Skeletal muscle tissue (tissue), 4 donors: Measurements from ENCODE around the gene LDB3. TPM values are rescaled to one million over a fixed set of nuclear protein-coding genes. Genes with fewer than 3 reads are reported as not detected.

Experiments used
- H3K27ac ChIP-seq: one replicate; pipeline ENCODE4 v1.7.0; 2013; ENCODE audit warnings: mild to moderate bottlenecking, low read depth, low read length, inconsistent platforms
- H3K27me3 ChIP-seq, 3 donors: one replicate each; pipeline ENCODE4 v1.7.0; 2013; ENCODE audit warnings: low read length in 3 of 3; ENCODE audit not compliant: control insufficient read depth in 3 of 3, insufficient read depth in 3 of 3
- H3K36me3 ChIP-seq, 3 donors: one replicate each; pipeline ENCODE4 v1.7.0; 2013; ENCODE audit warnings: low read length in 3 of 3; ENCODE audit not compliant: control insufficient read depth in 3 of 3, insufficient read depth in 3 of 3
- H3K4me1 ChIP-seq, 3 donors: one replicate each; pipeline ENCODE4 v1.7.0; 2013; ENCODE audit warnings: low read length in 3 of 3, mild to moderate bottlenecking in 3 of 3; ENCODE audit not compliant: control insufficient read depth in 3 of 3, insufficient read depth in 3 of 3
- H3K4me3 ChIP-seq, 3 donors: one replicate each; pipeline ENCODE4 v1.7.0; 2013; ENCODE audit warnings: low read length in 3 of 3
- H3K9ac ChIP-seq, 3 donors: one replicate each; pipeline ENCODE4 v1.7.0; 2013; ENCODE audit warnings: low read length in 3 of 3, mild to moderate bottlenecking in 3 of 3, moderate library complexity in 2 of 3, low read depth in 1 of 3
- H3K9me3 ChIP-seq, 3 donors: one replicate each; pipeline ENCODE4 v1.7.0; 2013; ENCODE audit warnings: low read length in 3 of 3; ENCODE audit not compliant: control insufficient read depth in 3 of 3
- total RNA-seq: library from RNA; depleted of rRNA; stranded (reverse); fragments of >200 nt; gene quantifications from one replicate; pipeline ENCODE4 v1.2.3, GENCODE V29; 2014
- donor health status: Osteomylitis.

Gene LDB3
- total RNA-seq, 1 donor from 2014 or later = 87.7 TPM

- no peaks in the 10 kb centered on the region for H3K36me3 ChIP-seq
- H3K4me1 ChIP-seq = peaks cover 27 to 32% (median 29%) of the 10 kb centered on the region in 3 donors
- H3K27me3 ChIP-seq = no peaks in the 10 kb centered on the region
- no peak overlapping the region for H3K9ac ChIP-seq
- peaks cover 0 to 2% (median 0%) of the 10 kb centered on the region in 3 donors for H3K9me3 ChIP-seq
- no peak overlapping the region for H3K27ac ChIP-seq
- no peak overlapping the region for H3K4me3 ChIP-seq
Observed at GRCh38 chr10:86751477-86751876, 83.2 kb downstream of the LDB3 start.

- H3K27ac ChIP-seq = peak overlapping the region; percentile 100
Observed at GRCh38 chr10:86752311-86752710, 84.0 kb downstream of the LDB3 start.

DNA sequence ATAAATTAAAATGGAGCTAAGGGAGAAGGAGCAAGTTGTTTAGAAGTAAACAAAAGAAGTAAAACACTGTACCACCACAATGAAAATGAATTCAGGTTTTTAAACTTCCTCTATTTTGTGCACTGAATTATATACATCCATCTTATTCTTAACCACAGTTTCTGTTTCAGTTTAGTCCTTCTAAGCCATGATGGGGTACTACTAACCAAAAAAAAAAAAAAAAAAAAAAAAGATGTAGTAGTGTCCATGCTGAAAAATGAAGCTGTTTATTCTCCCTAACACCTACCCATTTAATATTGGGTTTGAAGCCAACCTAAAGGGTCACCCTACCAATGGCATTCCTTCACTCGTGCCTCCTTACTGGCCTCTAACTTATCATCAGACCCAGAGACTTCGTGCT is 84.7 kb downstream of the LDB3 start:
- Histone ChIP-seq H3K27me3 (no peaks in the 10 kb centered on the region), H3K4me1 (peaks cover 29 to 31% (median 30%) of the 10 kb centered on the region in 3 donors), H3K27ac (peak overlapping the region; percentile 100), H3K9me3 (peaks cover 0 to 2% (median 0%) of the 10 kb centered on the region in 3 donors), H3K36me3 (no peaks in the 10 kb centered on the region), H3K4me3 (no peak overlapping the region), H3K9ac (peak overlapping the region in 2 of 3 donors; percentile 11 to 66)

More at GRCh38 chr10:86752311-86752710, 84.0 kb downstream of the LDB3 start:
- Histone ChIP-seq H3K4me3 (no peak overlapping the region), H3K4me1 (peaks cover 27 to 32% (median 29%) of the 10 kb centered on the region in 3 donors), H3K9me3 (peaks cover 0 to 2% (median 0%) of the 10 kb centered on the region in 3 donors), H3K27me3 (no peaks in the 10 kb centered on the region), H3K36me3 (no peaks in the 10 kb centered on the region), H3K9ac (peak overlapping the region in 1 of 3 donors; percentile 30)

DNA sequence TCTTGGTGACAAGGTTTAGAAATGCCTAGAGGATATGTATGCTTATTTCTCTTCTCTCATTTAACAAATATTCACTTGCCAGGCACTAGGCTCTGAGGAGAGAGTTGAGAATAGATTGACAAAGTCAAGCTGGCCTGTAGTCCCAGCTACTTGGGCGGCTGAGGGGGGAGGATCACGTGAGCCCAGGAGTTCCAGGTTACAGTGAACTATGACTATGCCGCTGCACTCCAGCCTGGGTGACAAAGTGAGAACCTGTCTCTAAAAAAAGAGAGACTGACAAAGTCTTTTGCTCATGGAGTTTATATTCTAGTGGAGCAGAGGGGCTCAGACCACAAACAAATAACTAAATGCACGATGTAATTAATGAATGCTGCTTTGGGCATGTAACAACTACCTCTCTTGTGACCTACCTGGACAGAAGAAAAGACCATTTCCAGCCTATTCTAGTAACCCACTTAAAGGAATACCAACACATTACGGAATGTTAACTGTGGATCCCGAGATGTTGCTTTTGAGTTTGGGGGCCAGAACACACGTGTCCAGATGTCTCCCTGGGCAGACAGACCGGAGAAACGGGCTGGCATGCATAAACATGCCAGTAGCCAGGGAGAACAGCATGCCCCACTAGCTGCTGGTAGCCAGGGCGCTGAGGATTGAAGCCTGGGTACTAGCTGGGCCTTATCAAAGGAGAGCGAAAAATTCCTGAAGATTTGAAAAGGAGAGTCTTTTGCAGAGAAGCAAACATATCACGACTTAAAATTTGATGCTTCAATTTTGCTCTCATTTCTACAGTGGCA is 85.5 kb downstream of the LDB3 start:
- H3K36me3 ChIP-seq = no peaks in the 10 kb centered on the region
- peak overlapping the region; percentile 11 to 66 (median 48) for H3K9ac ChIP-seq
- H3K4me3 ChIP-seq = no peak overlapping the region
- H3K27me3 ChIP-seq = no peaks in the 10 kb centered on the region
- H3K27ac ChIP-seq = peak overlapping the region; percentile 100
- peaks cover 29 to 38% (median 31%) of the 10 kb centered on the region in 3 donors for H3K4me1 ChIP-seq
- peaks cover 0 to 2% (median 0%) of the 10 kb centered on the region in 3 donors for H3K9me3 ChIP-seq

DNA sequence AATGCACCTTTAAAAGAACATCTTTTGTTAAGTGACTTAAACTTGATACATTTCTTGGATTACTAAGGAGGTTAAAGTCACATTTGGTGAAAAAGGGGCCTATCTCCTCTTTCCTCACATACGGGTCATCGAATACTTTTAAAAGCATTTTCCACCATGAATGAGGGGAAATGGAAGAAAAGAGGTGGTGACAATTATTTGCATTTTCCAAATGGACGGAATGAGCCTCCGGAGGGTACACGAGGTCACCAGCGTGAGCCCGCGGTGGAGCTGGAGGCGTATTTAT is 87.1 kb downstream of the LDB3 start:
- Histone ChIP-seq H3K4me3 (peak overlapping the region; percentile 54 to 84 (median 78)), H3K9ac (peak overlapping the region; percentile 96 to 99 (median 96)), H3K4me1 (peaks cover 29 to 45% (median 31%) of the 10 kb centered on the region in 3 donors), H3K27me3 (no peaks in the 10 kb centered on the region), H3K36me3 (no peaks in the 10 kb centered on the region), H3K9me3 (no peaks in the 10 kb centered on the region), H3K27ac (peak overlapping the region; percentile 100)

DNA sequence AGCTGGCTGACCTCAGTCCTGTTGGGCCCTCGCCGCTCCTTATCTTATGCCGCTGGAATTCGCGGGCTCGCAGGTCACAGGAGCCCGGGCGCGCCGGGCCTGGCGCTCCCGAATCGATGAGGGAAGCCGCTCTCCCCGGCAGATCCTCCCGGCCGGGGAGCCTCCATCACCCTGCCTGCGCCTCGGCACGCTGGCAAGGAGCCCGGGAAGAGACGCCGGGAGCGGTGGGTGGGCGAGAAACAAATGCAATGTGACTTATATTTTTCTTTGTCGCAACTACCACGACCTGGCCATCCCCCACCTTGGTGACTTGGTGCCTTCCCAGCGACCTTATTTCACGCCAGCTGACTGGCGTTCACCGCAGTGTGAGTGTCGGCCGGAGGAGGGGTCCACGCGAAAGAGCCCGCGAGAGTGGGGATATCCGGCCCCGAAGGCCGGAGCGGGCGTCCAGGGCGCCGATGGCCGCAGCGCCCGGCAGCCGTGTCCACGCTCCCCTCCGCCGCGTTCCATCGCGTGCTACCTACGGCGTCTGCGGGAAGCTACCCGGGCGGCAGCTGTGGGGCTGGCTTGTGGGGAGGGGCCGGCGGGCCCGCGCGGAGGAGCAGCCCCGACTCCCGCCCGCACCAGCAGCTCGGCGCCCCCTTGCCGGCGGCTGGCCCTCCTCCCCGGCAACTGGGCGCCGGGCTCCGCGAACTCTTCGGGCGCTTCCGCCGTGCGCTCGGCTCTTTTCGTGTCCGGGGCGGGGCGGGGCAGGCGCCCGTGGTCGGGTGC is 87.6 kb downstream of the LDB3 start:
- peak overlapping the region; percentile 100 for H3K27ac ChIP-seq
- peak overlapping the region; percentile 96 to 99 (median 96) for H3K9ac ChIP-seq
- no peaks in the 10 kb centered on the region for H3K36me3 ChIP-seq
- peaks cover 31 to 49% (median 32%) of the 10 kb centered on the region in 3 donors for H3K4me1 ChIP-seq
- no peaks in the 10 kb centered on the region for H3K27me3 ChIP-seq
- peak overlapping the region; percentile 78 to 84 (median 79) for H3K4me3 ChIP-seq
- no peaks in the 10 kb centered on the region for H3K9me3 ChIP-seq

DNA sequence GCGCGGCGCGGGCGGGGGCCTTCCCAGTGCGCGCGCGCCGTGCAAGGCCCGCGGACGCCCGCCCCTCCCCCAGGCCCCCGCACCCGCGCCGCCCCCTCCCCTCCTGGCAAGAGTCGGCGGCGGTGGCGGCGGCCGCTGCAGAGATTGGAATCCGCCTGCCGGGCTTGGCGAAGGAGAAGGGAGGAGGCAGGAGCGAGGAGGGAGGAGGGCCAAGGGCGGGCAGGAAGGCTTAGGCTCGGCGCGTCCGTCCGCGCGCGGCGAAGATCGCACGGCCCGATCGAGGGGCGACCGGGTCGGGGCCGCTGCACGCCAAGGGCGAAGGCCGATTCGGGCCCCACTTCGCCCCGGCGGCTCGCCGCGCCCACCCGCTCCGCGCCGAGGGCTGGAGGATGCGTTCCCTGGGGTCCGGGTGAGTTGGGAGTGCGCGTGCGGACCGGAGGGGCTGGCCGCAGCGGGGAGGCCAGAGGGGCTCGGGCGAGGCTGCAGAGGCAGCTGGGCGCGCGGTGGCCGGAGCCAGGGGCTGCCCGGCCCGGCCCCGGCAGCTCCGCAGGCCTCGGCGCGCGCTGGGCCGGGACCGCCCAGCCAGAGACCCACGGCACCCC is 88.3 kb downstream of the LDB3 start, which contains the start of gene BMPR1A:
BMPR1A (plus strand) TSS at position 109 of the 602 bp plus-strand sequence. CDS start 119,400 bp downstream, outside the sequence.
- Histone ChIP-seq H3K4me1 (peaks cover 36 to 56% (median 39%) of the 10 kb centered on the region in 3 donors), H3K9ac (peak within 1 kb of the TSS; percentile 96 to 99 (median 96)), H3K4me3 (peak within 1 kb of the TSS; percentile 78 to 84 (median 81)), H3K27me3 (no peaks in the 10 kb centered on the region), H3K27ac (peak within 1 kb of the TSS; percentile 100), H3K9me3 (no peaks in the 10 kb centered on the region), H3K36me3 (no peaks in the 10 kb centered on the region)

- Histone ChIP-seq H3K27me3 (no peaks in the 10 kb centered on the region), H3K9me3 (no peaks in the 10 kb centered on the region), H3K4me1 (peaks cover 32 to 60% (median 38%) of the 10 kb centered on the region in 3 donors), H3K4me3 (peak overlapping the region; percentile 67 to 81 (median 75)), H3K27ac (peak overlapping the region; percentile 100), H3K9ac (peak overlapping the region; percentile 86 to 88 (median 86)), H3K36me3 (no peaks in the 10 kb centered on the region)
Observed at GRCh38 chr10:86757113-86757972, 89.0 kb downstream of the LDB3 start.
